ENCODE data around the gene ALS2.
A peak's percentile ranks its signal among the peaks of the same experiment; 100 is the strongest.
"Not testable (repeated sequence)": the region's sequence is repeated elsewhere in the genome, so short reads cannot be mapped to it uniquely, and the experiment has no call there.

ALS2 gene
- 14.9 to 63.5 (median 35.4) reads per million in 17 experiments for total RNA-seq

GRCh38 chr2:201780674-201781493 is at the start of gene ALS2:
ALS2 (minus strand) TSS chr2:201780933; CDS start chr2:201768885, 12,048 bp downstream.
- DNase-seq = peak; percentile 88 to 94 (median 94)

GRCh38 chr2:201828220-201828619 is 47.5 kb upstream of the ALS2 start:
- no peak for DNase-seq

GRCh38 chr2:201827621-201828020 is 46.9 kb upstream of the ALS2 start:
- DNase-seq = no peak

- no peak for DNase-seq
Observed at GRCh38 chr2:201824212-201824611, 43.5 kb upstream of the ALS2 start.

GRCh38 chr2:201821080-201821479 is 40.3 kb upstream of the ALS2 start:
- no peak for DNase-seq

- DNase-seq = no peak
Observed at GRCh38 chr2:201820383-201821007, 39.8 kb upstream of the ALS2 start.

GRCh38 chr2:201816657-201817575 is 36.2 kb upstream of the ALS2 start:
- DNase-seq = no peak

- DNase-seq = no peak
Observed at GRCh38 chr2:201813996-201814760, 33.4 kb upstream of the ALS2 start.

- not testable (repeated sequence) for DNase-seq
Observed at GRCh38 chr2:201810604-201811003, 29.9 kb upstream of the ALS2 start.

- DNase-seq = no peak
Observed at GRCh38 chr2:201809633-201810032, 28.9 kb upstream of the ALS2 start.

GRCh38 chr2:201808027-201808426 is 27.3 kb upstream of the ALS2 start:
- no peak for DNase-seq

- DNase-seq = no peak
Observed at GRCh38 chr2:201807452-201807999, 26.8 kb upstream of the ALS2 start.

GRCh38 chr2:201806442-201807170 is 25.9 kb upstream of the ALS2 start, which contains the start of gene CDK15:
CDK15 (plus strand) TSS chr2:201806537; CDS start chr2:201806665, 128 bp downstream.
- no peak for DNase-seq

GRCh38 chr2:201798914-201799285 is 18.2 kb upstream of the ALS2 start:
- DNase-seq = not testable (repeated sequence)

GRCh38 chr2:201798252-201798913 is 17.6 kb upstream of the ALS2 start:
- no peak for DNase-seq

GRCh38 chr2:201797175-201797840 is 16.6 kb upstream of the ALS2 start:
- DNase-seq = no peak

GRCh38 chr2:201796478-201796865 is 15.7 kb upstream of the ALS2 start:
- DNase-seq = no peak

GRCh38 chr2:201795607-201796477 is 15.1 kb upstream of the ALS2 start:
- DNase-seq = peak in 3 of 4 experiments; percentile 38 to 46 (median 40)

GRCh38 chr2:201794294-201794693 is 13.6 kb upstream of the ALS2 start:
- no peak for DNase-seq

Data from suppressor macrophage (primary cell).